HepG2 (cell line): ENCODE results near the gene RNU6-1. TPM values are rescaled to one million over a fixed set of nuclear protein-coding genes. Genes with fewer than 3 reads are reported as not detected.

ENCODE experiments used
- FOSL1 ChIP-seq: sonication (generic); formaldehyde crosslinking; IDR thresholded peaks from 2 replicates; pipeline ENCODE4 v1.9.0; 2021; ENCODE audit warnings: missing genetic modification reagents, borderline replicate concordance
- FOXK1 ChIP-seq: sonication (generic); formaldehyde crosslinking; IDR thresholded peaks from 2 replicates; pipeline ENCODE4 v1.4.0; 2020; ENCODE audit warnings: low read depth, missing genetic modification reagents, borderline replicate concordance
- GZF1 ChIP-seq: sonication (generic); formaldehyde crosslinking; IDR thresholded peaks from 2 replicates; pipeline ENCODE4 v1.5.1; 2020; ENCODE audit warnings: mild to moderate bottlenecking, missing genetic modification reagents
- HDAC1 ChIP-seq: sonication (generic); formaldehyde crosslinking; IDR thresholded peaks from 2 replicates; pipeline ENCODE4 v1.5.1; 2020; ENCODE audit warnings: mild to moderate bottlenecking, missing genetic modification reagents
- MXD4 ChIP-seq: IDR thresholded peaks from 2 replicates; pipeline ENCODE4 v1.6.1; 2016; ENCODE audit warnings: mild to moderate bottlenecking, missing biosample characterization, missing genetic modification reagents
- NR2F6 ChIP-seq, 2 experiments: IDR thresholded peaks; 2 replicates each; pipeline ENCODE4 v1.6.1; 2016; ENCODE audit warnings: antibody characterized with exemption in 1 of 2, mild to moderate bottlenecking in 1 of 2
- PRMT3 ChIP-seq: sonication (generic); formaldehyde crosslinking; IDR thresholded peaks from 2 replicates; pipeline ENCODE4 v1.8.1; 2022; ENCODE audit warnings: low read depth, mild to moderate bottlenecking, moderate library complexity, missing genetic modification reagents, borderline replicate concordance
- SRSF1 ChIP-seq: fragments of 200-400 bp; formaldehyde crosslinking; optimal IDR thresholded peaks from 2 replicates; pipeline ENCODE3; 2017; ENCODE audit warnings: mild to moderate bottlenecking, low read depth, low read length, moderate library complexity
- TOE1 ChIP-seq: sonication (generic); formaldehyde crosslinking; IDR thresholded peaks from 2 replicates; pipeline ENCODE4 v1.4.0; 2020; ENCODE audit warnings: mild to moderate bottlenecking, missing genetic modification reagents
- ZFP37 ChIP-seq: sonication (generic); formaldehyde crosslinking; IDR thresholded peaks from 2 replicates; pipeline ENCODE4 v1.4.0; 2020; ENCODE audit warnings: missing genetic modification reagents, borderline replicate concordance
- ZNF124 ChIP-seq: sonication (generic); formaldehyde crosslinking; IDR thresholded peaks from 2 replicates; pipeline ENCODE4 v1.4.0; 2020; ENCODE audit warnings: missing genetic modification reagents
- ZNF224 ChIP-seq: sonication (generic); formaldehyde crosslinking; IDR thresholded peaks from 2 replicates; pipeline ENCODE4 v1.5.0; 2020; ENCODE audit warnings: mild to moderate bottlenecking, missing genetic modification reagents
- ZNF317 ChIP-seq: sonication (generic); formaldehyde crosslinking; IDR thresholded peaks from 2 replicates; pipeline ENCODE4 v1.5.0; 2020; ENCODE audit warnings: mild to moderate bottlenecking, missing genetic modification reagents
- ZNF776 ChIP-seq: sonication (generic); formaldehyde crosslinking; IDR thresholded peaks from 2 replicates; pipeline ENCODE4 v1.4.0; 2020; ENCODE audit warnings: mild to moderate bottlenecking, missing genetic modification reagents
- ZNF879 ChIP-seq: sonication (generic); formaldehyde crosslinking; IDR thresholded peaks from 2 replicates; pipeline ENCODE4 v1.8.1; 2023; ENCODE audit warnings: missing genetic modification reagents
- polyA plus RNA-seq, 8 experiments: library from polyadenylated mRNA; depleted of rRNA in 3 of 8; stranded (reverse) in 7 of 8; unstranded in 1 of 8; fragments of >200 nt; fragmentation: Illumina TruSeq in 4 of 8; extraction: Trizol in 4 of 8; gene quantifications; 2 replicates each; pipeline versions ENCODE4 v1.2.1 to v1.2.3, GENCODE V29; 2011 to 2016; ENCODE audit warnings: low read depth in 4 of 8, missing spikeins in 1 of 8, mixed read lengths in 1 of 8; ENCODE audit not compliant: insufficient read depth in 1 of 8
- total RNA-seq, 5 experiments: library from RNA; depleted of rRNA; stranded (reverse); fragments of >200 nt; fragmentation: Illumina TruSeq; extraction: Trizol; gene quantifications; 2 replicates each; pipeline ENCODE4 v1.2.3, GENCODE V29; 2016; ENCODE audit warnings: low read depth in 1 of 5
- TF ChIP-seq, protein P1 (sequence below): sonication (generic); formaldehyde crosslinking; IDR thresholded peaks from 2 replicates; pipeline ENCODE4 v1.4.0; 2020; ENCODE audit warnings: missing genetic modification reagents, borderline replicate concordance
- TF ChIP-seq, protein P2 (sequence below): IDR thresholded peaks from 2 replicates; pipeline ENCODE4 v1.6.1; 2016; ENCODE audit warnings: missing genetic modification reagents, missing compliant biosample characterization
- TF ChIP-seq, protein P3 (sequence below): sonication (generic); formaldehyde crosslinking; IDR thresholded peaks from 2 replicates; pipeline ENCODE4 v1.4.0; 2020; ENCODE audit warnings: mild to moderate bottlenecking, missing genetic modification reagents
- TF ChIP-seq, protein P4 (sequence below): sonication (generic); formaldehyde crosslinking; IDR thresholded peaks from 2 replicates; pipeline ENCODE4 v1.8.0; 2023; ENCODE audit warnings: mild to moderate bottlenecking, missing genetic modification reagents
- TF ChIP-seq, protein P5 (sequence below): sonication (generic); formaldehyde crosslinking; IDR thresholded peaks from 2 replicates; pipeline ENCODE4 v1.5.1; 2020; ENCODE audit warnings: missing genetic modification reagents, mild to moderate bottlenecking, borderline replicate concordance

Gene RNU6-1
- total and polyA plus RNA-seq, 2 of the 13 experiments (the other 11 are each of a cell fraction or from before 2014, with no cell fraction given), result under 0.01 TPM; not detected in 1

DNA sequence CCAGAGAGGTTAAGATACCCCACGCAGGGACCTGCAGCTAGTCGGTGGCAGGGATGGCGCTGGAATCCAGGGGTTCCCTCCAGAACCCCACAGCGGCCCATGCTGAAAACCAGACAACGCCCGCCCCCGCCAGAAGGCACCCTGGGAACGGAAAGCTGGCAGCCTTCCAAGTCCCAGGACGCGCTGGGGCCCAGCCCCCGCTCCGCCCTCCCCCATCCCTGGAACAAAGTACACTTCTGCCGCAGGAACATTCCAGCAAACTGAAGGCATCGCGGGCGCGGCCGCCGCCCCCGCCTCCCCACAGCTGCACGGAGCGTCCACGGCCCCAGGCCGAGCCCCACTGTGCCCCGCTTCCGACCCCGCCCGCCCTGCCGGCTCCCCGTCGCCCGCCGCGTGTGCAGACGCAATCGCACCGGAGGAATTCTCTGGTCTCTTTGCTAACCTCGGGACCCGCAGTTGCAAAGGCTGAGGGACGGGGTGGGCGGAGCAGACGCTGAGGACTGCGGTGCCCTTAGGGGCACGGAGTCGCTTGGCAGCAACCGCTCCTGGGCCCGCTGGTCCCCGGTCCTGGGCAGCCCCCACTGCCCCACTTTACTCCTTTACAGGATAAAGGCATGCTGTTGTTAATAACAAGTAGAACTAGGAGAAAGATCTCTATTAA, 44.8 kb upstream of the RNU6-1 start (continued):
- TF ChIP-seq MXD4, result peak; percentile 25; the same call in 1 of the 2 replicates
- TF ChIP-seq, protein P1, sequence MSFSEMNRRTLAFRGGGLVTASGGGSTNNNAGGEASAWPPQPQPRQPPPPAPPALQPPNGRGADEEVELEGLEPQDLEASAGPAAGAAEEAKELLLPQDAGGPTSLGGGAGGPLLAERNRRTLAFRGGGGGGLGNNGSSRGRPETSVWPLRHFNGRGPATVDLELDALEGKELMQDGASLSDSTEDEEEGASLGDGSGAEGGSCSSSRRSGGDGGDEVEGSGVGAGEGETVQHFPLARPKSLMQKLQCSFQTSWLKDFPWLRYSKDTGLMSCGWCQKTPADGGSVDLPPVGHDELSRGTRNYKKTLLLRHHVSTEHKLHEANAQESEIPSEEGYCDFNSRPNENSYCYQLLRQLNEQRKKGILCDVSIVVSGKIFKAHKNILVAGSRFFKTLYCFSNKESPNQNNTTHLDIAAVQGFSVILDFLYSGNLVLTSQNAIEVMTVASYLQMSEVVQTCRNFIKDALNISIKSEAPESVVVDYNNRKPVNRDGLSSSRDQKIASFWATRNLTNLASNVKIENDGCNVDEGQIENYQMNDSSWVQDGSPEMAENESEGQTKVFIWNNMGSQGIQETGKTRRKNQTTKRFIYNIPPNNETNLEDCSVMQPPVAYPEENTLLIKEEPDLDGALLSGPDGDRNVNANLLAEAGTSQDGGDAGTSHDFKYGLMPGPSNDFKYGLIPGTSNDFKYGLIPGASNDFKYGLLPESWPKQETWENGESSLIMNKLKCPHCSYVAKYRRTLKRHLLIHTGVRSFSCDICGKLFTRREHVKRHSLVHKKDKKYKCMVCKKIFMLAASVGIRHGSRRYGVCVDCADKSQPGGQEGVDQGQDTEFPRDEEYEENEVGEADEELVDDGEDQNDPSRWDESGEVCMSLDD (CRISPR knock-in tag), result peak; percentile 91; the same call in 1 of the 2 replicates
- peak; percentile 52; the same call in 1 of the 2 replicates for TF ChIP-seq TOE1 (CRISPR knock-in tag)
- TF ChIP-seq, protein P2, sequence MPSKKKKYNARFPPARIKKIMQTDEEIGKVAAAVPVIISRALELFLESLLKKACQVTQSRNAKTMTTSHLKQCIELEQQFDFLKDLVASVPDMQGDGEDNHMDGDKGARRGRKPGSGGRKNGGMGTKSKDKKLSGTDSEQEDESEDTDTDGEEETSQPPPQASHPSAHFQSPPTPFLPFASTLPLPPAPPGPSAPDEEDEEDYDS (CRISPR knock-in tag), result peak; percentile 58; the same call in 1 of the 2 replicates
- no peak for TF ChIP-seq PRMT3 (CRISPR knock-in tag)
- TF ChIP-seq, protein P3, sequence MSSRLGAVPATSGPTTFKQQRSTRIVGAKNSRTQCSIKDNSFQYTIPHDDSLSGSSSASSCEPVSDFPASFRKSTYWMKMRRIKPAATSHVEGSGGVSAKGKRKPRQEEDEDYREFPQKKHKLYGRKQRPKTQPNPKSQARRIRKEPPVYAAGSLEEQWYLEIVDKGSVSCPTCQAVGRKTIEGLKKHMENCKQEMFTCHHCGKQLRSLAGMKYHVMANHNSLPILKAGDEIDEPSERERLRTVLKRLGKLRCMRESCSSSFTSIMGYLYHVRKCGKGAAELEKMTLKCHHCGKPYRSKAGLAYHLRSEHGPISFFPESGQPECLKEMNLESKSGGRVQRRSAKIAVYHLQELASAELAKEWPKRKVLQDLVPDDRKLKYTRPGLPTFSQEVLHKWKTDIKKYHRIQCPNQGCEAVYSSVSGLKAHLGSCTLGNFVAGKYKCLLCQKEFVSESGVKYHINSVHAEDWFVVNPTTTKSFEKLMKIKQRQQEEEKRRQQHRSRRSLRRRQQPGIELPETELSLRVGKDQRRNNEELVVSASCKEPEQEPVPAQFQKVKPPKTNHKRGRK (CRISPR knock-in tag), result peak; percentile 76; the same call in 1 of the 2 replicates
- TF ChIP-seq HDAC1, result peak; percentile 74
- 0 out of 2 replicates have a peak, but pooled peaks have one; percentile 21 for TF ChIP-seq ZNF124 (CRISPR knock-in tag)
- TF ChIP-seq NR2F6 (IDR thresholded peaks at IDR 0.05), result no peak
- 0 out of 2 replicates have a peak, but pooled peaks have one; percentile 3 for TF ChIP-seq NR2F6 (CRISPR knock-in tag; IDR thresholded peaks at IDR 0.05)
- TF ChIP-seq ZNF317 (CRISPR knock-in tag), result no peak
- TF ChIP-seq, protein P4, sequence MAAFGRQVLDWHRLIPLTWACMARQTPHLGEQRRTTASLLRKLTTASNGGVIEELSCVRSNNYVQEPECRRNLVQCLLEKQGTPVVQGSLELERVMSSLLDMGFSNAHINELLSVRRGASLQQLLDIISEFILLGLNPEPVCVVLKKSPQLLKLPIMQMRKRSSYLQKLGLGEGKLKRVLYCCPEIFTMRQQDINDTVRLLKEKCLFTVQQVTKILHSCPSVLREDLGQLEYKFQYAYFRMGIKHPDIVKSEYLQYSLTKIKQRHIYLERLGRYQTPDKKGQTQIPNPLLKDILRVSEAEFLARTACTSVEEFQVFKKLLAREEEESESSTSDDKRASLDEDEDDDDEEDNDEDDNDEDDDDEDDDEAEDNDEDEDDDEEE (CRISPR knock-in tag), result peak; percentile 71
- TF ChIP-seq ZFP37 (CRISPR knock-in tag), result no peak
- peak; percentile 36; the same call in 1 of the 2 replicates for TF ChIP-seq GZF1 (CRISPR knock-in tag)
- TF ChIP-seq ZNF879 (CRISPR knock-in tag), result no peak
- peak; percentile 69; the same call in 1 of the 2 replicates for TF ChIP-seq FOXK1 (CRISPR knock-in tag)
- TF ChIP-seq, protein P5, sequence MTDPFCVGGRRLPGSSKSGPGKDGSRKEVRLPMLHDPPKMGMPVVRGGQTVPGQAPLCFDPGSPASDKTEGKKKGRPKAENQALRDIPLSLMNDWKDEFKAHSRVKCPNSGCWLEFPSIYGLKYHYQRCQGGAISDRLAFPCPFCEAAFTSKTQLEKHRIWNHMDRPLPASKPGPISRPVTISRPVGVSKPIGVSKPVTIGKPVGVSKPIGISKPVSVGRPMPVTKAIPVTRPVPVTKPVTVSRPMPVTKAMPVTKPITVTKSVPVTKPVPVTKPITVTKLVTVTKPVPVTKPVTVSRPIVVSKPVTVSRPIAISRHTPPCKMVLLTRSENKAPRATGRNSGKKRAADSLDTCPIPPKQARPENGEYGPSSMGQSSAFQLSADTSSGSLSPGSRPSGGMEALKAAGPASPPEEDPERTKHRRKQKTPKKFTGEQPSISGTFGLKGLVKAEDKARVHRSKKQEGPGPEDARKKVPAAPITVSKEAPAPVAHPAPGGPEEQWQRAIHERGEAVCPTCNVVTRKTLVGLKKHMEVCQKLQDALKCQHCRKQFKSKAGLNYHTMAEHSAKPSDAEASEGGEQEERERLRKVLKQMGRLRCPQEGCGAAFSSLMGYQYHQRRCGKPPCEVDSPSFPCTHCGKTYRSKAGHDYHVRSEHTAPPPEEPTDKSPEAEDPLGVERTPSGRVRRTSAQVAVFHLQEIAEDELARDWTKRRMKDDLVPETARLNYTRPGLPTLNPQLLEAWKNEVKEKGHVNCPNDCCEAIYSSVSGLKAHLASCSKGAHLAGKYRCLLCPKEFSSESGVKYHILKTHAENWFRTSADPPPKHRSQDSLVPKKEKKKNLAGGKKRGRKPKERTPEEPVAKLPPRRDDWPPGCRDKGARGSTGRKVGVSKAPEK, result 0 out of 2 replicates have a peak, but pooled peaks have one; percentile 34
- TF ChIP-seq ZNF224 (CRISPR knock-in tag), result peak; percentile 50; the same call in 1 of the 2 replicates
- peak; percentile 83 for TF ChIP-seq SRSF1
- TF ChIP-seq FOSL1 (CRISPR knock-in tag), result no peak
- no peak for TF ChIP-seq ZNF776 (CRISPR knock-in tag)
